HepG2 (cell line): Measurements from ENCODE around the gene SLC9A8. TPM values are rescaled to one million over a fixed set of nuclear protein-coding genes. Genes with fewer than 3 reads are reported as not detected.

Source experiments
- ATF3 ChIP-seq: sonication (generic); formaldehyde crosslinking; IDR thresholded peaks from 2 replicates; pipeline ENCODE4 v1.4.0; 2020; ENCODE audit warnings: missing genetic modification reagents
- ATRX ChIP-seq: sonication (generic); formaldehyde crosslinking; IDR thresholded peaks from 2 replicates; pipeline ENCODE4 v1.4.0; 2020; ENCODE audit warnings: missing genetic modification reagents, borderline replicate concordance
- CENPT ChIP-seq: sonication (generic); formaldehyde crosslinking; IDR thresholded peaks from 2 replicates; pipeline ENCODE4 v1.8.0; 2022; ENCODE audit warnings: low read depth, mild to moderate bottlenecking, moderate library complexity, missing genetic modification reagents
- CENPX ChIP-seq: sonication (generic); formaldehyde crosslinking; IDR thresholded peaks from 2 replicates; pipeline ENCODE4 v1.9.0; 2021; ENCODE audit warnings: mild to moderate bottlenecking, missing genetic modification reagents, moderate library complexity
- EP300 ChIP-seq, 3 experiments: sonication (generic) in 1 of 3; formaldehyde crosslinking in 1 of 3; IDR thresholded peaks; 2 replicates each; pipeline versions ENCODE4 v1.5.1 to v1.6.1; 2011 to 2020; ENCODE audit warnings: low read depth in 2 of 3, low read length in 2 of 3, borderline replicate concordance in 1 of 3, improper control_type of control experiment in 1 of 3, mild to moderate bottlenecking in 1 of 3, missing genetic modification reagents in 1 of 3, moderate library complexity in 1 of 3
- HNRNPL ChIP-seq: fragments of 200-400 bp; formaldehyde crosslinking; IDR thresholded peaks from 2 replicates; pipeline ENCODE4 v1.6.1; 2017; ENCODE audit warnings: mild to moderate bottlenecking, low read depth, low read length
- IKZF1 ChIP-seq: fragments of 450-650 bp; IDR thresholded peaks from 2 replicates; pipeline ENCODE4 v1.7.1; 2016
- JDP2 ChIP-seq: sonication (generic); formaldehyde crosslinking; IDR thresholded peaks from 2 replicates; pipeline ENCODE4 v1.8.1; 2022; ENCODE audit warnings: missing genetic modification reagents, borderline replicate concordance
- KLF6 ChIP-seq: IDR thresholded peaks from 2 replicates; pipeline ENCODE4 v1.8.0; 2016; ENCODE audit warnings: missing biosample characterization, missing genetic modification reagents
- MEIS2 ChIP-seq: sonication (generic); formaldehyde crosslinking; IDR thresholded peaks from 2 replicates; pipeline ENCODE4 v1.9.0; 2021; ENCODE audit warnings: mild to moderate bottlenecking, missing genetic modification reagents
- MTF1 ChIP-seq: sonication (generic); formaldehyde crosslinking; IDR thresholded peaks from 2 replicates; pipeline ENCODE4 v1.5.0; 2020; ENCODE audit warnings: missing genetic modification reagents
- NR0B2 ChIP-seq: sonication (generic); formaldehyde crosslinking; IDR thresholded peaks from 2 replicates; pipeline ENCODE4 v1.4.0; 2020; ENCODE audit warnings: mild to moderate bottlenecking, missing genetic modification reagents
- NR1H2 ChIP-seq: sonication (generic); formaldehyde crosslinking; IDR thresholded peaks from 2 replicates; pipeline ENCODE4 v1.8.1; 2022; ENCODE audit warnings: low read depth, missing genetic modification reagents, borderline replicate concordance
- PITX1 ChIP-seq: sonication (generic); formaldehyde crosslinking; IDR thresholded peaks from 2 replicates; pipeline ENCODE4 v1.5.1; 2020; ENCODE audit warnings: mild to moderate bottlenecking, missing genetic modification reagents
- TRIM24 ChIP-seq: sonication (generic); formaldehyde crosslinking; IDR thresholded peaks from 2 replicates; pipeline ENCODE4 v1.8.0; 2022; ENCODE audit warnings: mild to moderate bottlenecking, missing genetic modification reagents
- ZBTB14 ChIP-seq: sonication (generic); formaldehyde crosslinking; IDR thresholded peaks from 2 replicates; pipeline ENCODE4 v1.4.0; 2020; ENCODE audit warnings: missing genetic modification reagents
- ZNF18 ChIP-seq: sonication (generic); formaldehyde crosslinking; IDR thresholded peaks from 2 replicates; pipeline ENCODE4 v1.8.0; 2022; ENCODE audit warnings: mild to moderate bottlenecking, missing genetic modification reagents; ENCODE audit not compliant: insufficient replicate concordance
- ZNF263 ChIP-seq: sonication (generic); formaldehyde crosslinking; IDR thresholded peaks from 2 replicates; pipeline ENCODE4 v1.4.0; 2020; ENCODE audit warnings: missing genetic modification reagents
- ZNF275 ChIP-seq: sonication (generic); formaldehyde crosslinking; IDR thresholded peaks from 2 replicates; pipeline ENCODE4 v1.8.0; 2022; ENCODE audit warnings: missing genetic modification reagents, mild to moderate bottlenecking, inconsistent platforms, borderline replicate concordance
- ZNF280B ChIP-seq: sonication (generic); formaldehyde crosslinking; IDR thresholded peaks from 2 replicates; pipeline ENCODE4 v1.5.0; 2020; ENCODE audit warnings: missing genetic modification reagents, mild to moderate bottlenecking, borderline replicate concordance
- ZNF432 ChIP-seq: sonication (generic); formaldehyde crosslinking; IDR thresholded peaks from 2 replicates; pipeline ENCODE4 v1.5.0; 2020; ENCODE audit warnings: missing genetic modification reagents, mild to moderate bottlenecking, borderline replicate concordance
- ZSCAN9 ChIP-seq: IDR thresholded peaks from 2 replicates; pipeline ENCODE4 v1.6.1; 2016; ENCODE audit warnings: borderline replicate concordance
- polyA plus RNA-seq, 8 experiments: library from polyadenylated mRNA; depleted of rRNA in 3 of 8; stranded (reverse) in 7 of 8; unstranded in 1 of 8; fragments of >200 nt; fragmentation: Illumina TruSeq in 4 of 8; extraction: Trizol in 4 of 8; gene quantifications; 2 replicates each; pipeline versions ENCODE4 v1.2.1 to v1.2.3, GENCODE V29; 2011 to 2016; ENCODE audit warnings: low read depth in 4 of 8, missing spikeins in 1 of 8, mixed read lengths in 1 of 8; ENCODE audit not compliant: insufficient read depth in 1 of 8
- total RNA-seq, 5 experiments: library from RNA; depleted of rRNA; stranded (reverse); fragments of >200 nt; fragmentation: Illumina TruSeq; extraction: Trizol; gene quantifications; 2 replicates each; pipeline ENCODE4 v1.2.3, GENCODE V29; 2016; ENCODE audit warnings: low read depth in 1 of 5

Gene SLC9A8
- total and polyA plus RNA-seq, 2 of the 13 experiments (the other 11 are each of a cell fraction or from before 2014, with no cell fraction given) = 4.1 to 7.4 TPM

- no peak for TF ChIP-seq CENPT (CRISPR knock-in tag)
- TF ChIP-seq ZNF280B (CRISPR knock-in tag) = no peak
- peak; percentile 91 for TF ChIP-seq ZNF18 (CRISPR knock-in tag)
- peak; percentile 100 for TF ChIP-seq TRIM24
- no peak for TF ChIP-seq MTF1 (CRISPR knock-in tag)
- no peak for TF ChIP-seq ZBTB14 (CRISPR knock-in tag)
- no peak for TF ChIP-seq NR1H2 (CRISPR knock-in tag)
- TF ChIP-seq ZNF263 = peak; percentile 68; the same call in 1 of the 2 replicates
- TF ChIP-seq ATF3 (CRISPR knock-in tag) = peak; percentile 88
- TF ChIP-seq EP300 (IDR thresholded peaks at IDR 0.05; ENCODE audit: low read depth in 2 of 2, low read length in 2 of 2) = peak; percentile 99 to 100
- peak; percentile 98 for TF ChIP-seq EP300 (CRISPR knock-in tag; IDR thresholded peaks at IDR 0.05; ENCODE audit: borderline replicate concordance)
- TF ChIP-seq HNRNPL = no peak
- TF ChIP-seq MEIS2 (CRISPR knock-in tag) = peak; percentile 97
- TF ChIP-seq KLF6 (CRISPR knock-in tag) = peak; percentile 99
- TF ChIP-seq JDP2 (CRISPR knock-in tag) = no peak
- TF ChIP-seq IKZF1 = no peak
- TF ChIP-seq ATRX (CRISPR knock-in tag) = peak; percentile 77; the same call in 1 of the 2 replicates
- TF ChIP-seq ZSCAN9 (CRISPR knock-in tag) = peak; percentile 99
- peak; percentile 77; the same call in 1 of the 2 replicates for TF ChIP-seq ZNF275 (CRISPR knock-in tag)
- no peak for TF ChIP-seq CENPX (CRISPR knock-in tag)
- no peak for TF ChIP-seq ZNF432 (CRISPR knock-in tag)
- no peak for TF ChIP-seq NR0B2 (CRISPR knock-in tag)
- peak; percentile 95 for TF ChIP-seq PITX1 (CRISPR knock-in tag)
These were observed 44.2 kb upstream of the SLC9A8 start (continued) for GRCh38 chr20:49768204-49769047.
